Measurements from ENCODE around the gene PTPRJ.
"Not testable (repeated sequence)": the region's sequence is repeated elsewhere in the genome, so short reads cannot be mapped to it uniquely, and the experiment has no call there.

The PTPRJ gene

DNA sequence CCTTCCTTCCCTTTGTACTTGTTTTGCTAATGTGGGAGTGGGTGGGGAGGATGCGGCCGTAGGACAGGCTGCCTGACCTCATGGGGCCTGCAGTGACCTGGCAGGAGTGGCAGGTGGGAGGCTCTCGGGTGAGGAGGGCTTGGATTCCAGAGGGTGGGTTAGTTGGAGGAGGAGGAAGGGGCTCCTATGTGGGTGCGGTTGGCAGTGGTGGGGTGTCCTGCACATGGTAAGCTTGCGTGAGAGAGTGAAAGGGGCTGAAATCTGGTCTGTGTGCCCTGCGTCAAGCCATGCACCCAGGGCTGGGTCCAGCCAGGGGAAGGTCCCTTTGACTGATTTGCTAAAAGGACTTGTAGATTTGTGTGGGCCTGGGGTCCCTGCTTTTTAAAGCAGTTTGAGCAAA is 145.5 kb downstream of the PTPRJ start:
- no peaks in the 10 kb centered on the region for H3K9me3 ChIP-seq (ENCODE audit: control extremely low read depth in 1 of 5, control insufficient read depth in 4 of 5, insufficient read depth in 2 of 5, low read depth in 1 of 5, low read length in 4 of 5)
- peaks cover 0 to 7% (median 0%) of the 10 kb centered on the region in 4 experiments for H3K4me1 ChIP-seq (ENCODE audit: control extremely low read depth in 1 of 4, control insufficient read depth in 4 of 4, insufficient read depth in 4 of 4, low read length in 3 of 4)
- POLR2A ChIA-PET, result no interaction called here
- no peaks in the 10 kb centered on the region for H3K27me3 ChIP-seq (replicated peaks in 2 of 5; ENCODE audit: control insufficient read depth in 4 of 5, insufficient read depth in 5 of 5, low read length in 4 of 5)
- no peak overlapping the region for H3K4me3 ChIP-seq (ENCODE audit: control insufficient read depth in 1 of 7, extremely low read depth in 1 of 7, insufficient read depth in 4 of 7, low read depth in 2 of 7, low read length in 6 of 7)
- peaks cover 0 to 2% (median 0%) of the 10 kb centered on the region in 4 experiments for H3K36me3 ChIP-seq (ENCODE audit: control insufficient read depth in 4 of 4, insufficient read depth in 4 of 4, low read length in 3 of 4)
- CTCF ChIA-PET, result no interaction called here
- H3K27ac ChIP-seq (ENCODE audit: insufficient read depth in 1 of 2, low read depth in 1 of 2, low read length in 2 of 2, poor library complexity in 1 of 2, severe bottlenecking in 2 of 2), result no peak overlapping the region
- no CpG with 5 or more reads among the region's 6 CpGs for WGBS (ENCODE audit: insufficient coverage)
- no peak for DNase-seq

DNA sequence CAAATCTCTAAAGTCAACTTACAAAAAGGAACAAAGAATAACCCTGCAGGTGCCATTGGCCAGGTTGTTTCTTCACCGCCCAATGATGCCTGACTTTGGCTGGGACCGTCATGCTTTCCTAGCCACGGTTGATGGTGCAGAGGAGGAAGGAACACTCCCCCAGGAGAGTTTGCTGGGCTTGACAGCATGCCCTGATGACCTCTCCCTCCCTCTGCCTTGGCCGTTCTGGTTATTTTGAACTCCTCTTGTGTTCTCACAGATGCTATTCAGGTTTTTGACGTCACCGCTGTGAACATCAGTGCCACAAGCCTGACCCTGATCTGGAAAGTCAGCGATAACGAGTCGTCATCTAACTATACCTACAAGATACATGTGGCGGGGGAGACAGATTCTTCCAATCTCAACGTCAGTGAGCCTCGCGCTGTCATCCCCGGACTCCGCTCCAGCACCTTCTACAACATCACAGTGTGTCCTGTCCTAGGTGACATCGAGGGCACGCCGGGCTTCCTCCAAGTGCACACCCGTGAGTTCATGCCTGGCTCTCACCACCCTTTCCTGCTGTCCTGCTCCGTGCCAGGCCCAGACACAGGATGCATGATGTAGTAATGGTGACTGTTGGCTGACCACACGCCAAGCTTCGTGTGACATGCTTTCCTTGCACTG is 147.3 kb downstream of the PTPRJ start:
- ChIA-PET CTCF (no interaction called here), POLR2A (no interaction called here)
- Histone ChIP-seq H3K9me3 (ENCODE audit: control extremely low read depth in 1 of 5, control insufficient read depth in 4 of 5, insufficient read depth in 2 of 5, low read depth in 1 of 5, low read length in 4 of 5) (no peaks in the 10 kb centered on the region), H3K27ac (ENCODE audit: insufficient read depth in 1 of 2, low read depth in 1 of 2, low read length in 2 of 2, poor library complexity in 1 of 2, severe bottlenecking in 2 of 2) (no peak overlapping the region), H3K4me3 (ENCODE audit: control insufficient read depth in 1 of 7, extremely low read depth in 1 of 7, insufficient read depth in 4 of 7, low read depth in 2 of 7, low read length in 6 of 7) (no peak overlapping the region), H3K36me3 (ENCODE audit: control insufficient read depth in 4 of 4, insufficient read depth in 4 of 4, low read length in 3 of 4) (peaks cover 0 to 2% (median 0%) of the 10 kb centered on the region in 4 experiments), H3K4me1 (ENCODE audit: control extremely low read depth in 1 of 4, control insufficient read depth in 4 of 4, insufficient read depth in 4 of 4, low read length in 3 of 4) (peaks cover 0 to 7% (median 0%) of the 10 kb centered on the region in 4 experiments), H3K27me3 (replicated peaks in 2 of 5; ENCODE audit: control insufficient read depth in 4 of 5, insufficient read depth in 5 of 5, low read length in 4 of 5) (no peaks in the 10 kb centered on the region)
- no peak for DNase-seq
- 93% methylated on average over 20 of the region's 22 CpGs for WGBS (ENCODE audit: insufficient coverage)

GRCh38 chr11:48129697-48130395 is 149.5 kb downstream of the PTPRJ start:
- ChIA-PET POLR2A (no interaction called here), CTCF (no interaction called here)
- Histone ChIP-seq H3K9me3 (ENCODE audit: control extremely low read depth in 1 of 5, control insufficient read depth in 4 of 5, insufficient read depth in 2 of 5, low read depth in 1 of 5, low read length in 4 of 5) (no peaks in the 10 kb centered on the region), H3K27ac (ENCODE audit: insufficient read depth in 1 of 2, low read depth in 1 of 2, low read length in 2 of 2, poor library complexity in 1 of 2, severe bottlenecking in 2 of 2) (no peak overlapping the region), H3K4me1 (ENCODE audit: control extremely low read depth in 1 of 4, control insufficient read depth in 4 of 4, insufficient read depth in 4 of 4, low read length in 3 of 4) (peaks cover 0 to 7% (median 0%) of the 10 kb centered on the region in 4 experiments), H3K4me3 (ENCODE audit: control insufficient read depth in 1 of 7, extremely low read depth in 1 of 7, insufficient read depth in 4 of 7, low read depth in 2 of 7, low read length in 6 of 7) (no peak overlapping the region), H3K36me3 (ENCODE audit: control insufficient read depth in 4 of 4, insufficient read depth in 4 of 4, low read length in 3 of 4) (peaks cover 0 to 2% (median 0%) of the 10 kb centered on the region in 4 experiments), H3K27me3 (replicated peaks in 2 of 5; ENCODE audit: control insufficient read depth in 4 of 5, insufficient read depth in 5 of 5, low read length in 4 of 5) (no peaks in the 10 kb centered on the region)
- WGBS (ENCODE audit: insufficient coverage), result 79% methylated on average over 3 of the region's 6 CpGs
- no peak for DNase-seq

- WGBS (ENCODE audit: insufficient coverage), result 100% methylated on average over 5 of the region's 10 CpGs
- Histone ChIP-seq H3K4me3 (ENCODE audit: control insufficient read depth in 1 of 7, extremely low read depth in 1 of 7, insufficient read depth in 4 of 7, low read depth in 2 of 7, low read length in 6 of 7) (no peak overlapping the region), H3K27me3 (replicated peaks in 2 of 5; ENCODE audit: control insufficient read depth in 4 of 5, insufficient read depth in 5 of 5, low read length in 4 of 5) (no peaks in the 10 kb centered on the region), H3K4me1 (ENCODE audit: control extremely low read depth in 1 of 4, control insufficient read depth in 4 of 4, insufficient read depth in 4 of 4, low read length in 3 of 4) (peaks cover 0 to 7% (median 0%) of the 10 kb centered on the region in 4 experiments), H3K27ac (ENCODE audit: insufficient read depth in 1 of 2, low read depth in 1 of 2, low read length in 2 of 2, poor library complexity in 1 of 2, severe bottlenecking in 2 of 2) (no peak overlapping the region), H3K9me3 (ENCODE audit: control extremely low read depth in 1 of 5, control insufficient read depth in 4 of 5, insufficient read depth in 2 of 5, low read depth in 1 of 5, low read length in 4 of 5) (no peaks in the 10 kb centered on the region), H3K36me3 (ENCODE audit: control insufficient read depth in 4 of 4, insufficient read depth in 4 of 4, low read length in 3 of 4) (no peaks in the 10 kb centered on the region)
- no peak for DNase-seq
- ChIA-PET POLR2A (no interaction called here), CTCF (no interaction called here)
These were observed 154.0 kb downstream of the PTPRJ start for GRCh38 chr11:48134221-48134922.

DNA sequence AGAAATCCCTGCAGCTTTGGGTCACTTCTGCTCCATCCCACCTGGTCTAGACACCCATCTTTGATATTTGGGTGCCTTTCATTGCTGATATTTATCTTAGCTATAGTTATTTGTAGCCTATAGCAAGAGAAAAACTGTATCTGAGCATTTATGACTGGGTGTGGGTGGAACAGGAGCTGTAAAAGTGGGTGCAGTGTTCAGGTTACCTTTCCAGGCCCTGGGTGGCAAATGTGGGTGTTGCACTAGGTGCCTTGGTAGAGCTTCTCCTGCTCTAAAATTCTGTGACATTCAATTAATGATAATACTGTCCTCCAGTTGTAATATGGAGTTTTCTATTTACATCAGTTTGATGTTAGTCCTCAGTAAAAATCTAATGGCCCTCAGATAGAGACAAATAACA is 157.9 kb downstream of the PTPRJ start:
- ChIA-PET POLR2A (no interaction called here), CTCF (no interaction called here)

DNA sequence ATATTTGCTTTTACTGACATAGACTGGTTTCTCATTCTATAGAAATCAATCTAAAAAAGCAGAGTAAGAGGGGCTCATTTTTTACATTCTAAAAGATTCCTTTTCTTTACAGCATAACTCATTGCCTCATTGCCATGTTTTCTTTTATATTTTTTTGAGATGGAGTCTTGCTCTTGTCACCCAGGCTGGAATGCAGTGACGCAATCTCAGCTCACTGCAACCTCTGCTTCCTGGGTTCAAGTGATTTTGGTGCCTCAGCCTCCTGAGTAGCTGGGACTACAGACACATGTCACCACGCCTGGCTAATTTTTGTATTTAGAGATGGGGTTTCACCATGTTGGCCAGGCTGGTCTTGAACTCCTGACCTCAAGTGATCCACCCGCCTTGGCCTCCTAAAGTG is 159.5 kb downstream of the PTPRJ start:
- H3K27ac ChIP-seq (ENCODE audit: insufficient read depth in 1 of 2, low read depth in 1 of 2, low read length in 2 of 2, poor library complexity in 1 of 2, severe bottlenecking in 2 of 2); DNase-seq; CTCF ChIA-PET; POLR2A ChIA-PET; H3K4me3 ChIP-seq (ENCODE audit: control insufficient read depth in 1 of 7, extremely low read depth in 1 of 7, insufficient read depth in 4 of 7, low read depth in 2 of 7, low read length in 6 of 7); H3K36me3 ChIP-seq (ENCODE audit: control insufficient read depth in 4 of 4, insufficient read depth in 4 of 4, low read length in 3 of 4); H3K9me3 ChIP-seq (ENCODE audit: control extremely low read depth in 1 of 5, control insufficient read depth in 4 of 5, insufficient read depth in 2 of 5, low read depth in 1 of 5, low read length in 4 of 5); H3K4me1 ChIP-seq (ENCODE audit: control extremely low read depth in 1 of 4, control insufficient read depth in 4 of 4, insufficient read depth in 4 of 4, low read length in 3 of 4); H3K27me3 ChIP-seq (replicated peaks in 2 of 5; ENCODE audit: control insufficient read depth in 4 of 5, insufficient read depth in 5 of 5, low read length in 4 of 5): not testable (repeated sequence)
- WGBS (ENCODE audit: insufficient coverage), result 100% methylated on average over 2 of the region's 3 CpGs

More for the DNA sequence above, 157.9 kb downstream of the PTPRJ start:
- no peak for DNase-seq
- H3K36me3 ChIP-seq (ENCODE audit: control insufficient read depth in 4 of 4, insufficient read depth in 4 of 4, low read length in 3 of 4), result no peaks in the 10 kb centered on the region
- H3K4me1 ChIP-seq (ENCODE audit: control extremely low read depth in 1 of 4, control insufficient read depth in 4 of 4, insufficient read depth in 4 of 4, low read length in 3 of 4), result peaks cover 0 to 2% (median 0%) of the 10 kb centered on the region in 4 experiments
- no peaks in the 10 kb centered on the region for H3K9me3 ChIP-seq (ENCODE audit: control extremely low read depth in 1 of 5, control insufficient read depth in 4 of 5, insufficient read depth in 2 of 5, low read depth in 1 of 5, low read length in 4 of 5)
- H3K4me3 ChIP-seq (ENCODE audit: control insufficient read depth in 1 of 7, extremely low read depth in 1 of 7, insufficient read depth in 4 of 7, low read depth in 2 of 7, low read length in 6 of 7), result no peak overlapping the region
- H3K27ac ChIP-seq (ENCODE audit: insufficient read depth in 1 of 2, low read depth in 1 of 2, low read length in 2 of 2, poor library complexity in 1 of 2, severe bottlenecking in 2 of 2), result no peak overlapping the region
- H3K27me3 ChIP-seq (replicated peaks in 2 of 5; ENCODE audit: control insufficient read depth in 4 of 5, insufficient read depth in 5 of 5, low read length in 4 of 5), result no peaks in the 10 kb centered on the region

Data from common myeloid progenitor, CD34-positive (primary cell).